SK-N-SH (cell line): ENCODE measurements around the gene CHMP4A.
"Not testable (repeated sequence)": the region's sequence is repeated elsewhere in the genome, so short reads cannot be mapped to it uniquely, and the experiment has no call there.

Source experiments
- CTCF ChIP-seq: fragments of 200-600 bp; sonication (generic); IDR thresholded peaks from 2 replicates; pipeline ENCODE4 v1.6.1; 2017; ENCODE audit warnings: antibody characterized with exemption, mild to moderate bottlenecking, moderate library complexity
- MAX ChIP-seq: IDR thresholded peaks from 2 replicates; pipeline ENCODE4 v1.4.0; 2012; ENCODE audit warnings: low read depth

- not testable (repeated sequence) for TF ChIP-seq CTCF, MAX
Measured at GRCh38 chr14:24245350-24245749, 32.1 kb upstream of the CHMP4A start.
